ENCODE data around the gene PCIF1. TPM values are rescaled to one million over a fixed set of nuclear protein-coding genes. Genes with fewer than 3 reads are reported as not detected.

PCIF1 gene
- total RNA-seq, 4 donors from 2014 or later: 34.5 to 63.2 (median 41.3) TPM

- peak in 1 of 3 donors; percentile 85 for TF ChIP-seq CTCF (IDR thresholded peaks at IDR 0.05)
- no peak for TF ChIP-seq POLR2A (IDR thresholded peaks at IDR 0.05)
- peak within 1 kb of the TSS; percentile 66 for H3K4me3 ChIP-seq (ENCODE audit: low read depth, poor library complexity, severe bottlenecking)
- intact Hi-C loops (cut with DNase I; ENCODE audit: low total_unique reads): no loop called here
- 0 to 1% methylated on average over 39 to 55 of the region's 78 CpGs for WGBS, 2 donors
- peak; percentile 92 to 99 for DNase-seq (ENCODE audit: low spot score in 2 of 2)
Measured at GRCh38 chr20:45890985-45891983, 43.2 kb upstream of the PCIF1 start, which contains the start of the genes CTSA and NEURL2. CTSA (plus strand) TSS chr20:45891335; CDS start chr20:45891569, 234 bp downstream. NEURL2 (minus strand) TSS chr20:45891208; CDS start chr20:45890991, 217 bp downstream.

- 76 to 86% methylated on average over 9 of the region's 9 CpGs for WGBS, 2 donors
- no peak overlapping the region for H3K4me3 ChIP-seq (ENCODE audit: low read depth, poor library complexity, severe bottlenecking)
- intact Hi-C loops (cut with DNase I; ENCODE audit: low total_unique reads): no loop called here
- no peak for DNase-seq (ENCODE audit: low spot score in 2 of 2)
- TF ChIP-seq CTCF (IDR thresholded peaks at IDR 0.05): no peak
- no peak for TF ChIP-seq POLR2A (IDR thresholded peaks at IDR 0.05)
Measured at GRCh38 chr20:45892049-45892825, 42.2 kb upstream of the PCIF1 start.

- WGBS, 2 donors: 71 to 74% methylated on average over 4 of the region's 4 CpGs
- no peak for DNase-seq (ENCODE audit: low spot score in 2 of 2)
- TF ChIP-seq CTCF (IDR thresholded peaks at IDR 0.05): no peak
- no peak for TF ChIP-seq POLR2A (IDR thresholded peaks at IDR 0.05)
- H3K4me3 ChIP-seq (ENCODE audit: low read depth, poor library complexity, severe bottlenecking): no peak overlapping the region
- intact Hi-C loops (cut with DNase I; ENCODE audit: low total_unique reads): no loop called here
Measured at GRCh38 chr20:45892828-45893500, 41.5 kb upstream of the PCIF1 start.

GRCh38 chr20:45893831-45894230 lies 40.7 kb upstream of the PCIF1 start:
- 88 to 90% methylated on average over 4 of the region's 4 CpGs for WGBS, 2 donors
- TF ChIP-seq POLR2A (IDR thresholded peaks at IDR 0.05) (no peak), CTCF (IDR thresholded peaks at IDR 0.05) (no peak)
- intact Hi-C loops (cut with DNase I; ENCODE audit: low total_unique reads): no loop called here
- H3K4me3 ChIP-seq (ENCODE audit: low read depth, poor library complexity, severe bottlenecking): no peak overlapping the region
- no peak for DNase-seq (ENCODE audit: low spot score in 2 of 2)

GRCh38 chr20:45894797-45895196 lies 39.7 kb upstream of the PCIF1 start:
- intact Hi-C loops (cut with DNase I; ENCODE audit: low total_unique reads): no loop called here

More at GRCh38 chr20:45894797-45895196, 39.7 kb upstream of the PCIF1 start:
- no peak for DNase-seq (ENCODE audit: low spot score in 2 of 2)
- WGBS, 2 donors: 80 to 86% methylated on average over 12 of the region's 12 CpGs
- no peak overlapping the region for H3K4me3 ChIP-seq (ENCODE audit: low read depth, poor library complexity, severe bottlenecking)
- no peak for TF ChIP-seq POLR2A (IDR thresholded peaks at IDR 0.05)
- TF ChIP-seq CTCF (IDR thresholded peaks at IDR 0.05): no peak
